HG02759 (cell line): ENCODE measurements around the gene MRTFA.
"Not testable (repeated sequence)": the region's sequence is repeated elsewhere in the genome, so short reads cannot be mapped to it uniquely, and the experiment has no call there.

Source experiments
- ATAC-seq: cut with Tn5 transposase; IDR thresholded peaks from one replicate; pipeline ENCODE4 v1.9.1; 2021; ENCODE audit warnings: mild to moderate bottlenecking, moderate library complexity; ENCODE audit not compliant: unreplicated experiment

Gene MRTFA

GRCh38 chr22:40560994-40561515 is 75.5 kb downstream of the MRTFA start:
- ATAC-seq, result no peak

- no peak for ATAC-seq
Observed at GRCh38 chr22:40560551-40560950, 76.0 kb downstream of the MRTFA start.

GRCh38 chr22:40557972-40558371 is 78.5 kb downstream of the MRTFA start:
- no peak for ATAC-seq

- no peak for ATAC-seq
Observed at GRCh38 chr22:40556641-40557040, 79.9 kb downstream of the MRTFA start.

GRCh38 chr22:40554023-40554422 is 82.5 kb downstream of the MRTFA start:
- not testable (repeated sequence) for ATAC-seq

DNA sequence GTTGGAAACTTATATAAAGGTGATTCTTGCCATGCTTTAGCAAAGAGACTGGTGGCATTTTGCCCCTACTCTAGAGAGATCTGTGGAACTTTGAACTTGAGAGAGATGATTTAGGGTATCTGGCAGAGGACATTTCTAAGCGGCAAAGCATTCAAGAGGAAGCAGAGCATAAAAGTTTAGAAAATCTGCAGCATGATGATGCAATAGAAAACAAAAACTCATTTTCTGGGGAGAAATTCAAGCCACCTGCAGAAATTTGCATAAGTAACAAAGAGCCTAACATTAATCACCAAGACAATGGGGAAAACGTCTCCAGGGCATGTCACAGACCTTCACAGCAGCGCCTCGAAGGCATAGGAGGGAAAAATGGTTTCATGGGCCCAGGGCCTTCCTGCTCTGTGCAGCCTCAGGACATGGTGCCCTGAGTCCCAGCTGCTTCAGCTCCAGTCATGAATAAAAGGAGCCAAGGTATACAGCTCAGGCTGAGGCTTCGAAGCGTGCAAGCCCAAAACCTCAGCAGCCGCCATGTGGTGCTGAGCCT is 83.4 kb downstream of the MRTFA start:
- no peak for ATAC-seq

GRCh38 chr22:40552070-40552469 is 84.4 kb downstream of the MRTFA start:
- ATAC-seq, result no peak

DNA sequence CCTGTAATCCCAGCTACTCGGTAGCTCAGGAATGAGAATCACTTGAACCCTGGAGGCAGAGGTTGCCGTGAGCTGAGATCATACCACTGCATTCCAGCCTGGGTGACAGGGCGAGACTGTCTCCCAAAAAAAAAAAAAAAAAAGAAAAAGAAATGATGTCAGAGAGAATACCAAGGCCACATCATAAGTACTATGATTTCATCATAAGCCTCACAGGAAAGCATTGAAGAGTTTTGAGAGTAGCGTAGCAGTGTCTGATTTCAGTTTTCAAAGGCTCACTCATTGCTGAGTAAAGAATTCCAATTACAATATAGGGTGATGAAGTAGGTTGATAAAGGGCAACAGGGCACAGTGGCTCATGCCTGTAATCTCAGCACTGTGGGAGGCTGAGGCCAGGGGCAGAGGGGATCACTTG is 88.8 kb downstream of the MRTFA start:
- no peak for ATAC-seq

DNA sequence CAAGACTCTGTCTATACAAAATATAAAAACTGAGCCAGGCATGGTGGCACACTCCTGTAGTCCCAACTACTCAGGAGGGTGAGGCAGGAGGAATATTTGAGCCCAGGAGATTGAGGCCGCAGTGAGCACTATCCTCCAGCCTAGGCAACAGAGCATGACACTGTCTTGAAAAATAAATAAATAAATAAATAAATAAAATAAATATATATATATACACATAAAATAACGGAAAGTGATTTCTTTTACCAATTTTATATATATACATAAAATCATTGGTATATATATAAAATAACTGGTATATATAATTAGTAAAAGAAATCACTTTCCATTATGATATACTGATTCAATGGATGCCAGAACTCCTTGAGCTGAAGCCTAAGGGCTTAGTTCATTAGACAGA is 91.8 kb downstream of the MRTFA start:
- ATAC-seq, result no peak

- ATAC-seq, result no peak
Observed at GRCh38 chr22:40542821-40543540, 93.5 kb downstream of the MRTFA start.

- ATAC-seq, result no peak
Observed at GRCh38 chr22:40541300-40541699, 95.2 kb downstream of the MRTFA start.

- no peak for ATAC-seq
Observed at GRCh38 chr22:40540265-40540664, 96.3 kb downstream of the MRTFA start.

DNA sequence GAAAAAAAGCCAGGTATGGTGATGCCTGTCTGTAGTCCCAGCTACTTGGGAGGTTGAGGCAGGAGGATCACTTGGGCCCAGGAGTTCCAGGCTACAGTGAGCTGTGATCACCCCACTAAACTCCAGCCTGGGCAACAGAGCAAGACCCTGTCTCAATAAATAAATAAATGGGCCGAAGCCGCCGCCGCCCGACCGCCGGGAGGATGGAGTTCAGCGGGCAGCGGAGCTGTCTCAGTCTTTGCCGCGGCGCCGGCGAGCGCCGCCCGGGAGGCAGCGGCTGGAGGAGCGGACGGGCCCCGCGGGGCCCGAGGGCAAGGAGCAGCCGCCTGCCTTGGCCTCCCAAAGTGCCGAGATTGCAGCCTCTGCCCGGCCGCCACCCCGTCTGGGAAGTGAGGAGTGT is 100.4 kb downstream of the MRTFA start:
- not testable (repeated sequence) for ATAC-seq

GRCh38 chr22:40535642-40536041 is 100.9 kb downstream of the MRTFA start:
- ATAC-seq, result no peak

GRCh38 chr22:40535189-40535512 is 101.4 kb downstream of the MRTFA start:
- no peak for ATAC-seq

GRCh38 chr22:40534379-40535188 is 101.9 kb downstream of the MRTFA start:
- no peak for ATAC-seq

DNA sequence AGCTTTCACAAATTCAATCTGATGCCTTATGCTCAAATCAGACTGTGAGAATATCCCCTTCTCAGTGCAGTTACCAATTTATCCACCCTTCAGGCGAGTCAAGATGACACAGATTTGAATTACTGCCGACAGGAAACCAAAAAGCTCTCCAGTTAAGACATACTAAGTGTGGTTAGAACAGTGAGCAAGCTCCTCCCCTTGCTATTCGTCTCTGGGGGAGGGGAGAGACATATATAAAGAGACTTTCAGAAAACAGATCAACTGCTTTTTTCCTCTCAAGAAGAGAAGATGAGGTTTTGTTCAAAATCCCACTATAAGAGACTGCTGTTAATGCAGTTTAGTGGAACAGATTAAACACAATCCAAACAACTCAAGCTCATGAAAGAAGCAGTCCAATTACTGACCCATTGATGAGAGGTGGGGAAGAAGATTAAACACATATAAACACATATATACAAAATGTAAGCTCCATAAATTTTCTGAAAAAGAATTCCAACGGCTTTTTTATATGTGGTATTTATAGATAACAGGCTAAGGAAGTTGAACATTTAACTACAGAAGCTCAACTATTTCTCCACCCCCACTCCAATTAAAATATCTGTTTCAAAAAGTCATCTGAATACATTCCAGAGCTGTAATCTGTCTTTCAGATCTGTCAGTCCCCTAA is 102.7 kb downstream of the MRTFA start:
- ATAC-seq, result peak; percentile 66

DNA sequence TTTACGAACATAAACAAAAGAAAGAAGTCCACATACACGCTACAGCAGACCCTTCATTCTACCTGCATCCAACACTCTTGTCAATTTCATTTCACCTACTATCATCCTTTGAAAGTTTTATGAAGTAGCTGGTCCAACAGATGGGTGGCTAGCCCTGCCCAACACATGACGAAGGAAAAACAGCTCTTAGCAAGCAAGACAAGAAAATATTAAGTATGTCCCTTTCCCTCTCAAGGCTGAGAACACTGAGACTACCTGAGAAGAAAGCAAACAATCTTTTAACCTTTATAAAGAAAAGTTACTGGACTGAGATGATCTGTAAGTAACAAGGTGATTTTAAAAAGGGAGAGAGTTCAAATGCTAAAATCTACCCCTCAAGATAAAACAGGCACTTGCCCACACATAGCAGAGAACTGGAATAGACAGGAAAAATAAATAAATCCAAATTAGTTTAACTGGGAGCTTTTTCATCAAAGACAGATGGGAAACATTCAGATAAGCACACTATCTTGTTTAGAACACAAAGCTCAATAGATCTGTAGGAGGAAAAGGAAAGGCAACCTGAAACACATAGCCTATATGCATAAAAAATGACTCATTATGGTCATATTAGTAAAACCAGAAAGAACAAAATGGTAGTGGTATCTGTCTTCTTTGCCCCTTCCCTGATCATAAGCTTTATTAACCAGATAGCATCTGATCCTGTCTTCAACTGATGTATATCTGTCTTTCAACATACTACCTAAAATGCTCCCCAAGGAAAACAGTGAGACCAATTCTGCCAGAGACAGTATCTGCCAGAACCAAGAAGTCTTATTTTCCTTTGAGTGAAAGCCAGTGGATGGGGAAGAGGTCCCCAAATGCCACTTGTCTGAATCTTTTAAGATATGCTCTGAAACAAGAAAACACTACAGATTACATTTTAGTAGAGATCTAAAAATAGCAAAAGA is 104.3 kb downstream of the MRTFA start:
- no peak for ATAC-seq

DNA sequence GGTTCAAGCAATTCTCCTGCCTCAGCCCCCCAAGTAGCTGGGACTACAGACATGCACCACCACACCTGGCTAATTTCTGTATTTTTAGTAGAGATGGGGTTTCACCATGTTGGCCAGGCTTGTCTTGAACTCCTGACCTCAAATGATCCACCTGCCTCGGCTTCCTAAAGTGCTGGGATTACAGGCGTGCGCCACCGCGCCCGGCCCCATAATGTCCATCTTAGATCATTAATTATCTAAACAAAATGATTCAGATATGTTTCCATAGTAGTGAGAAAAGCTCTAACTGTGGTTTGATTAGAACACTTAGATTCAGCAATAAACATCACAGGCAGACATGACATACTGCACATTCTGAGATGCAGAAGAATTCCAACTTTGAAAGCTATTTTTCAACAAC is 106.1 kb downstream of the MRTFA start:
- ATAC-seq, result not testable (repeated sequence)

- ATAC-seq, result no peak
Observed at GRCh38 chr22:40529821-40530220, 106.7 kb downstream of the MRTFA start.
